NOMO-1 treated with DMSO at 0.1 percent for 48 hours (cell line): ENCODE results near the gene POU2F2.
A peak's percentile ranks its signal among the peaks of the same experiment; 100 is the strongest.
"Not testable (repeated sequence)": the region's sequence is repeated elsewhere in the genome, so short reads cannot be mapped to it uniquely, and the experiment has no call there.

Experiments
- DNase-seq: peaks from one replicate; lab custom pipeline; 2025; ENCODE audit not compliant: unreplicated experiment; lab: John Stamatoyannopoulos, UW

Gene POU2F2

GRCh38 chr19:42108527-42109389 lies 23.5 kb downstream of the POU2F2 start:
- DNase-seq: peak; percentile 87

DNA sequence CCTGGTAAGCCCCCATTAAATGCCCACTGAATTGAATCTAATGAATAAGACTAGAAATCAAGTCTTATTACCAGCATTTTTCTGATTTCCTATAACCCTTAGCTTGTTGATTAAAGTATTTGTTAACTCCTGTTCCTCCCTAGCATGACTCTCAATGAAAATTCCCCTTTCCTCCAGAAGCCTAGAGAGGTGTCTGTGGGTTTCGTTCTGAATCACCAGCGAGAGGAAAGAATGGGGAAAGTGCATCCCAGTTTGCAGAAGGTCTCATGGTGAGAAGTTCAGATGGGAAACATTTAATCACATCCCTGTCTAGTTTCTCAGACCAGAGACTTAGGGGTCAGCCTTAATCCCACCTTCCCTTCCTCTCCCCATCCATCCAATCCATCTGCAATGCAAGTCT lies 26.9 kb downstream of the POU2F2 start:
- DNase-seq: no peak

- no peak for DNase-seq
Observed at GRCh38 chr19:42102877-42103276, 29.4 kb downstream of the POU2F2 start.

DNA sequence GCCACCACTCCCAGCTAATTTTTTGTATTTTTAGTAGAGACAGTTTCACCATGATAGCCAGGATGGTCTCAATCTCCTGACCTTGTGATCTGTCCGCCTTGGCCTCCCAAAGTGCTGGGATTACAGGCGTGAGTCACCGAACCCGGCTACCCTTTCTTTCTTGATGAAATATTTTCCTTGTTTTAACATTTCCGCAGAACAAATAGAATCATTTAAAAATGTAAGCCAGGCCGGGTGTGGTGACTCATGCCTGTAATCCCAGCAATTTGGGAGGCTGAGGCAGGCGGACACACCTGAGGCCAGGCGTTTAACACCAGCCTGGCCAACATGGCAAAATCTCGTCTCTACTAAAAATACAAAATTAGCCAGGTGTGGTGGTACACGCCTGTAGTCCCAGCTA lies 32.0 kb downstream of the POU2F2 start:
- not testable (repeated sequence) for DNase-seq

GRCh38 chr19:42099336-42099925 lies 32.8 kb downstream of the POU2F2 start:
- DNase-seq: no peak

- no peak for DNase-seq
Observed at GRCh38 chr19:42098781-42099180, 33.5 kb downstream of the POU2F2 start.

DNA sequence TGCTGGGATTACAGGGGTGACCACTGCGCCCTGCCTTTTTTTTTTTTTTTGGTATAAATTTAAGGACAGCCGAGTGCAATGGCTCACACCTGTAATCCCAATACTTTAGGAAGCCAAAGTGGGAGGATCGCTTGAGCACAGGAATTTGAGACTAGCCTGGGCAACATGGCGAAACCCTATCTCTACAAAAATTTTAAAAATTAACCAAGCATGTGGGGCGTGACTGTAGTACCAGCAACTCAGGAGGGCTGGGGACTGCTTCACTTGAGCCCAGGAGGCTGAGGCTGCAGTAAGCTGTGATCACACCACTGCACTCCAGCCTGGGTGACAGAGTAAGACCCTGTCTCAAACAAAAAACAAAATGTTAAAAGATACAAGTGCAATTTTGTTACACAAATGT lies 34.8 kb downstream of the POU2F2 start:
- DNase-seq: no peak

GRCh38 chr19:42096255-42096837 lies 35.9 kb downstream of the POU2F2 start:
- no peak for DNase-seq

- no peak for DNase-seq
Observed at GRCh38 chr19:42095814-42096230, 36.4 kb downstream of the POU2F2 start.

GRCh38 chr19:42095142-42095813 lies 37.0 kb downstream of the POU2F2 start:
- DNase-seq: no peak

DNA sequence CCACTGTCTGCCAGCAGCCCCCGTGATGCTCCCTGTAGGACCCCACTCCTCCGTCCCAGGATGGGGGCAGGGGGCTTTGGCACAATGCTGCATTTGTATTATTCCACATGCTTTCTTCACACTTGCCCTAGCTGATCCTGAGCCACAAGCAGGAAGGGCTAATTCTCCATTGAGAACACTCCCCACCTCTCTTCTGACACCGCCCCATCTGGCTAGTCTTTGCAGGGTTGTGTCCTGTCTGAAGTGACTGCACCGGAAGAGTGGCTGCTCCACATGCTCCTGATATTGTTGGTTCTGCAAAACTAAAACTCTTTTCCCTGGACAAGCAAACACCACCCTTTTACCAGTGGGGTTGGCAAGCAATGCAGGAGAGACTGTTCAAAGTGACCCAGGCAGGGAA lies 38.3 kb downstream of the POU2F2 start:
- no peak for DNase-seq

GRCh38 chr19:42093505-42093904 lies 38.7 kb downstream of the POU2F2 start:
- DNase-seq: no peak

- DNase-seq: no peak
Observed at GRCh38 chr19:42092350-42092749, 39.9 kb downstream of the POU2F2 start.

- no peak for DNase-seq
Observed at GRCh38 chr19:42091742-42092141, 40.5 kb downstream of the POU2F2 start.

GRCh38 chr19:42091300-42091699 lies 40.9 kb downstream of the POU2F2 start:
- no peak for DNase-seq

DNA sequence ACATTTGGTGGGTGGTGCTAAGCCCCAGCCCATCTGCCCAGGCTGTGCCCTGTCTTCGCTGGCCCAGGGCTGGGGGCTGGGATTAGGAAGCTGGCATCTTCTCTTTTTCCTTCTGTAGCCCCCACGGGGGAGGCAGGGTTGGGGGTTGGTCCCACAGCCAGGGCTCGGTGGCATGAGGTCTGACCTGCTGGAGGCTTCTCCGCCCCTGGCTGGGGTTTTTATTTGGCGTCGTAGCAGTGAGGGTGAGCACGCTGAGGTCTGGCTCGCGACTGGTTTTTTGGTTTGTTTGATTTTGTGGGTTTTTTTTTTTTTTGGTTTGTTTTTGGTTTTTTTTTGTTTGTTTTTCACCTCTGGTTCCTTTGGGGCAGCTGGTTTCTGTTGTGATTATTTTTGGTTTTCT lies 41.6 kb downstream of the POU2F2 start:
- no peak for DNase-seq

DNA sequence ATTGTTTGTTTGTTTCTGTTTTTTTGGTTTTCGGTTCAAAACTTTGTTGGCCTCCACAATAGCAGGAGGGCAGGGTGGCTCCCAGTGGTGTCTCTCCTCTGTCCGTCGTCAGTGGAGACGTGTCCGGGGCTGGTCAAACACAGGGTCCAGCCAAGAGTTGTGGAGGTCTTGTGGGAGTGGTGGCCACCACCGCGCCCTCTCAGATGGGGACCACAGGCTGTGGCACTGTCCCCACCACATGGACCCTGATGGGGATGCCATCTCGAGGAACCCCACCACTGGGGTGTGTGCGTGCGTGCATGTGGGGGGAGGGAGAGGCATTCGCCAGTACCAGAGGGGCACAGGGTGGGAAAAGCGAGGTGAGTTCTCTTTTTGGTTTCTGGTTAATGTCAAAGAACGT lies 42.5 kb downstream of the POU2F2 start:
- no peak for DNase-seq

DNA sequence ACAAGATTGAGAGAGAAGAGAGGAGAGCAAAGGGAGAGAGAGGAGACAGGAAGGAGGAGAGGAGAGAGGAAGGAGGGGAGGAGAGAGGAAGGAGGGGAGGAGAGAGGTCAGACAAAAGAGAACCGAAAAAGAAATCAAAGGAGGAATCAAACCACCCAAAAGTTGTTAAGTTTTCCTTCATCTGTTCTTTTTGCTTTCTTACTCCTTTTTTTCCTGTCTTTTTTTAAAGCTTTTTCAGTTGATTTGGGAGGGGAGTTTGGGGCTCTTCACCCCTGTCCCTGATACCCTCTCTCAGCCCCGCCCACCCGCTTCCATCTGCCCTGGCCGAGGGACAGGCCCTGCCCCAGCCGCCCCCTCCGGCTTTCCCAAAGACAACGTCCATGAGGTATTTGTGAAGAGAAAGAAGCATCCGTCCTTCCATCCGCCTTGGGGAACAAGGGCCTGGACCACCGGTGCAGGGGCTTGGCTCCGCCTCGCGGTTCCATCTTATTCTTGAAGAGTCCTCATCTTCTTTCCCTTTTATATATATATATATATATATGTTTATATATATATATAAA lies 43.0 kb downstream of the POU2F2 start:
- no peak for DNase-seq

GRCh38 chr19:42088471-42089190 lies 43.6 kb downstream of the POU2F2 start:
- DNase-seq: no peak

DNA sequence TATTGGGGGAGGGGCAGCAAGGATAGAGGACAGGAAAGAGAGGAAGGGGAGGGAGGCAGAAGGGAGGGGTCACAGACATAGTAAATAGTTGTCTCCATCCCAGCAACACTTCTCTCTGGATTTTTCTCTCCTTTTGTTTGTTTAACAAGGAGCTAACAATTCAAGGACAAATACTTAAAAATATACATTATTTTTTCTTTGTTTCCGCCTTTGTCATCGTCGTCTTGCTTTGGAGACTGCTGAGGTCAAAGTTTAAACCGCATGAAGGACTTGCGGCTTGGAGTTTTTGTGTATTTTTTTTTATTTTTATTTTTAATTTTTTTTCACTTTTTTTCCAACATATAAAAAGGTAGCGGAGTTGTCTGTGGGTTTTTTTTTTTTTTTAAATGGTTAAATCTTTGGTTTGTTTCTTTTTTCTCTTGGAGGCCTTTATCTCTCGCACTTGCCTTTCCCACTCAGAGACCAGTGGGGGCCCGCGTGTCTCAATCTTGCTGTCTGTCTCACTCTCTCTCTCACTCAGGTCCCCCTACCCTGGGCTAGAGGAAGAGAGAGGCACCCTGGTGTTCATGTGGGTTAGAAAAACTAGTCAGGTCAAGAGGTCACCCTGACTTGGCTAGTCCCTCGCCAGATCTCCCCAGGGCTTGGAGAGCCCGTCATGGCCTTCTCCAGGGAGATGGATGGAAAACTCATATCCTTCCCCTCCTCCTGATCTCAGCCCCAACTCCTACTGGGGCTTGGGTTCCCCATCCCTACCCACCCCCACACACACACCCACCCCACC lies 45.3 kb downstream of the POU2F2 start:
- no peak for DNase-seq
